HG03342 (cell line): Measurements from ENCODE around the gene GRIK3.
"Not testable (repeated sequence)": the region's sequence is repeated elsewhere in the genome, so short reads cannot be mapped to it uniquely, and the experiment has no call there.

Experiments
- ATAC-seq: cut with Tn5 transposase; IDR thresholded peaks from one replicate; pipeline ENCODE4 v1.9.1; 2021; ENCODE audit warnings: mild to moderate bottlenecking, moderate library complexity; ENCODE audit not compliant: unreplicated experiment

The GRIK3 gene

GRCh38 chr1:36912365-36912865 lies 121.9 kb downstream of the GRIK3 start:
- no peak for ATAC-seq

GRCh38 chr1:36911561-36912364 lies 122.6 kb downstream of the GRIK3 start:
- no peak for ATAC-seq

GRCh38 chr1:36910886-36911540 lies 123.3 kb downstream of the GRIK3 start:
- ATAC-seq = no peak

- no peak for ATAC-seq
Observed at GRCh38 chr1:36909946-36910725, 124.2 kb downstream of the GRIK3 start.

- not testable (repeated sequence) for ATAC-seq
Observed at GRCh38 chr1:36909359-36909758, 125.0 kb downstream of the GRIK3 start.

- no peak for ATAC-seq
Observed at GRCh38 chr1:36908096-36908495, 126.2 kb downstream of the GRIK3 start.

GRCh38 chr1:36906555-36906954 lies 127.8 kb downstream of the GRIK3 start:
- no peak for ATAC-seq

GRCh38 chr1:36905941-36906340 lies 128.4 kb downstream of the GRIK3 start:
- no peak for ATAC-seq

GRCh38 chr1:36900128-36900527 lies 134.2 kb downstream of the GRIK3 start:
- ATAC-seq = no peak

GRCh38 chr1:36897813-36898212 lies 136.5 kb downstream of the GRIK3 start:
- ATAC-seq = not testable (repeated sequence)

- ATAC-seq = no peak
Observed at GRCh38 chr1:36894824-36895223, 139.5 kb downstream of the GRIK3 start.

- no peak for ATAC-seq
Observed at GRCh38 chr1:36890776-36891175, 143.5 kb downstream of the GRIK3 start.

- no peak for ATAC-seq
Observed at GRCh38 chr1:36889478-36890226, 144.7 kb downstream of the GRIK3 start.

- no peak for ATAC-seq
Observed at GRCh38 chr1:36888811-36889477, 145.4 kb downstream of the GRIK3 start.

GRCh38 chr1:36885540-36886357 lies 148.6 kb downstream of the GRIK3 start:
- ATAC-seq = no peak

- ATAC-seq = no peak
Observed at GRCh38 chr1:36884801-36885200, 149.5 kb downstream of the GRIK3 start.

GRCh38 chr1:36884029-36884701 lies 150.2 kb downstream of the GRIK3 start:
- ATAC-seq = no peak

- no peak for ATAC-seq
Observed at GRCh38 chr1:36883315-36883949, 150.9 kb downstream of the GRIK3 start.
